NCI-H526 treated with DMSO at 0.1 percent for 48 hours (cell line): ENCODE results near the gene PRSS56.

Experiments
- DNase-seq: peaks from one replicate; lab custom pipeline; 2025; lab: John Stamatoyannopoulos, UW

Gene PRSS56

GRCh38 chr2:232573042-232573441 is 52.9 kb downstream of the PRSS56 start:
- no peak for DNase-seq

GRCh38 chr2:232573771-232574435 is 53.7 kb downstream of the PRSS56 start:
- no peak for DNase-seq

GRCh38 chr2:232574674-232575403 is 54.7 kb downstream of the PRSS56 start:
- no peak for DNase-seq
